HepG2 (cell line): ENCODE measurements around the gene ANKRD65. TPM values are rescaled to one million over a fixed set of nuclear protein-coding genes. Genes with fewer than 3 reads are reported as not detected.
A peak's percentile ranks its signal among the peaks of the same experiment; 100 is the strongest.

Source experiments
- AGO2 ChIP-seq: fragments of 200-400 bp; formaldehyde crosslinking; optimal IDR thresholded peaks from 2 replicates; pipeline ENCODE3; 2017; ENCODE audit warnings: mild to moderate bottlenecking, low read depth, low read length, moderate library complexity
- CREB3 ChIP-seq: sonication (generic); formaldehyde crosslinking; IDR thresholded peaks from 2 replicates; pipeline ENCODE4 v1.5.0; 2020; ENCODE audit warnings: missing genetic modification reagents
- CTCF ChIP-seq: sonication (generic); formaldehyde crosslinking; IDR thresholded peaks from 2 replicates; pipeline ENCODE4 v1.5.0; 2020; ENCODE audit warnings: mild to moderate bottlenecking, missing genetic modification reagents, moderate library complexity
- GMEB2 ChIP-seq: IDR thresholded peaks from 2 replicates; pipeline ENCODE4 v1.6.1; 2016; ENCODE audit warnings: missing biosample characterization, missing genetic modification reagents, low read depth
- GZF1 ChIP-seq: sonication (generic); formaldehyde crosslinking; IDR thresholded peaks from 2 replicates; pipeline ENCODE4 v1.5.1; 2020; ENCODE audit warnings: mild to moderate bottlenecking, missing genetic modification reagents
- MED1 ChIP-seq: sonication (generic); formaldehyde crosslinking; IDR thresholded peaks from 2 replicates; pipeline ENCODE4 v1.4.0; 2020; ENCODE audit warnings: missing genetic modification reagents
- MEF2D ChIP-seq: sonication (generic); formaldehyde crosslinking; IDR thresholded peaks from 2 replicates; pipeline ENCODE4 v1.5.1; 2020; ENCODE audit warnings: mild to moderate bottlenecking, missing genetic modification reagents
- MTF2 ChIP-seq: sonication (generic); formaldehyde crosslinking; IDR thresholded peaks from 2 replicates; pipeline ENCODE4 v1.5.0; 2020; ENCODE audit warnings: missing genetic modification reagents, borderline replicate concordance
- MXD1 ChIP-seq: sonication (generic); formaldehyde crosslinking; IDR thresholded peaks from 2 replicates; pipeline ENCODE4 v1.4.0; 2020; ENCODE audit warnings: mild to moderate bottlenecking, missing genetic modification reagents
- NFYB ChIP-seq: sonication (generic); formaldehyde crosslinking; IDR thresholded peaks from 2 replicates; pipeline ENCODE4 v1.4.0; 2020; ENCODE audit warnings: missing genetic modification reagents
- PRMT3 ChIP-seq: sonication (generic); formaldehyde crosslinking; IDR thresholded peaks from 2 replicates; pipeline ENCODE4 v1.8.1; 2022; ENCODE audit warnings: low read depth, mild to moderate bottlenecking, moderate library complexity, missing genetic modification reagents, borderline replicate concordance
- REL ChIP-seq: sonication (generic); formaldehyde crosslinking; conservative IDR thresholded peaks from 2 replicates; pipeline ENCODE4 v1.8.0; 2022; ENCODE audit warnings: mild to moderate bottlenecking, missing genetic modification reagents, moderate library complexity
- YY1 ChIP-seq: IDR thresholded peaks from 2 replicates; pipeline ENCODE4 v1.6.1; 2011; ENCODE audit warnings: low read length, low read depth, moderate library complexity, mild to moderate bottlenecking; ENCODE audit not compliant: insufficient read depth, insufficient replicate concordance
- ZMAT5 ChIP-seq: sonication (generic); formaldehyde crosslinking; IDR thresholded peaks from 2 replicates; pipeline ENCODE4 v1.5.0; 2020; ENCODE audit warnings: mild to moderate bottlenecking, low read depth, missing genetic modification reagents, borderline replicate concordance
- ZNF24 ChIP-seq: fragments of 450-650 bp; IDR thresholded peaks from 2 replicates; pipeline ENCODE4 v1.6.1; 2017; ENCODE audit warnings: antibody characterized with exemption, mild to moderate bottlenecking
- ZNF503 ChIP-seq: sonication (generic); formaldehyde crosslinking; IDR thresholded peaks from 2 replicates; pipeline ENCODE4 v1.4.0; 2020; ENCODE audit warnings: missing genetic modification reagents
- ZNF556 ChIP-seq: sonication (generic); formaldehyde crosslinking; IDR thresholded peaks from 2 replicates; pipeline ENCODE4 v1.4.0; 2020; ENCODE audit warnings: mild to moderate bottlenecking, missing genetic modification reagents, borderline replicate concordance
- ZNF562 ChIP-seq: sonication (generic); formaldehyde crosslinking; IDR thresholded peaks from 2 replicates; pipeline ENCODE4 v1.8.0; 2022; ENCODE audit warnings: missing genetic modification reagents, borderline replicate concordance
- ZSCAN25 ChIP-seq: sonication (generic); formaldehyde crosslinking; IDR thresholded peaks from 2 replicates; pipeline ENCODE4 v1.8.0; 2022; ENCODE audit warnings: mild to moderate bottlenecking, missing genetic modification reagents
- polyA plus RNA-seq, 8 experiments: library from polyadenylated mRNA; depleted of rRNA in 3 of 8; stranded (reverse) in 7 of 8; unstranded in 1 of 8; fragments of >200 nt; fragmentation: Illumina TruSeq in 4 of 8; extraction: Trizol in 4 of 8; gene quantifications; 2 replicates each; pipeline versions ENCODE4 v1.2.1 to v1.2.3, GENCODE V29; 2011 to 2016; ENCODE audit warnings: low read depth in 4 of 8, missing spikeins in 1 of 8, mixed read lengths in 1 of 8; ENCODE audit not compliant: insufficient read depth in 1 of 8
- total RNA-seq, 5 experiments: library from RNA; depleted of rRNA; stranded (reverse); fragments of >200 nt; fragmentation: Illumina TruSeq; extraction: Trizol; gene quantifications; 2 replicates each; pipeline ENCODE4 v1.2.3, GENCODE V29; 2016; ENCODE audit warnings: low read depth in 1 of 5

Gene ANKRD65
- total and polyA plus RNA-seq, 2 of the 13 experiments (the other 11 are each of a cell fraction or from before 2014, with no cell fraction given): 12.1 to 30.1 TPM

- TF ChIP-seq ZNF556 (CRISPR knock-in tag) (no peak; the same call in 1 of the 2 replicates), GZF1 (CRISPR knock-in tag) (no peak), REL (CRISPR knock-in tag) (no peak), CTCF (CRISPR knock-in tag) (peak; percentile 84), MEF2D (peak; percentile 3; the same call in 1 of the 2 replicates), MXD1 (no peak), ZMAT5 (CRISPR knock-in tag) (no peak), ZNF503 (CRISPR knock-in tag) (0 out of 2 replicates have a peak, but pooled peaks have one; percentile 25), PRMT3 (CRISPR knock-in tag) (0 out of 2 replicates have a peak, but pooled peaks have one; percentile 20), ZSCAN25 (CRISPR knock-in tag) (peak; percentile 38; the same call in 1 of the 2 replicates), AGO2 (peak; percentile 30), CREB3 (no peak), MED1 (CRISPR knock-in tag) (peak; percentile 79), YY1 (peak; percentile 28), NFYB (CRISPR knock-in tag) (no peak), ZNF562 (CRISPR knock-in tag) (no peak), GMEB2 (CRISPR knock-in tag) (no peak), ZNF24 (no peak), MTF2 (CRISPR knock-in tag) (no peak)
Observed at GRCh38 chr1:1437904-1438376, 16.9 kb upstream of the ANKRD65 start (continued).
